Retinal pigment epithelial cell (primary cell): Measurements from ENCODE around the gene PDGFA.

Experiments used
- DNase-seq: peaks from one replicate; pipeline ENCODE4 v3.0.0-alpha.2; 2010; ENCODE audit warnings: low read depth
- H3K4me3 ChIP-seq: 2 replicates; pipeline ENCODE4 v1.5.1; 2011; ENCODE audit warnings: mild to moderate bottlenecking, low read length, control low read depth, moderate library complexity
- CTCF ChIP-seq: conservative IDR thresholded peaks from 2 replicates; pipeline ENCODE4 v1.5.1; 2011; ENCODE audit warnings: low read depth, low read length, control low read depth, inconsistent platforms

PDGFA gene

GRCh38 chr7:524800-525199, 5.2 kb upstream of the PDGFA start:
- no peak for TF ChIP-seq CTCF
- DNase-seq = no peak
- no peak overlapping the region for H3K4me3 ChIP-seq

DNA sequence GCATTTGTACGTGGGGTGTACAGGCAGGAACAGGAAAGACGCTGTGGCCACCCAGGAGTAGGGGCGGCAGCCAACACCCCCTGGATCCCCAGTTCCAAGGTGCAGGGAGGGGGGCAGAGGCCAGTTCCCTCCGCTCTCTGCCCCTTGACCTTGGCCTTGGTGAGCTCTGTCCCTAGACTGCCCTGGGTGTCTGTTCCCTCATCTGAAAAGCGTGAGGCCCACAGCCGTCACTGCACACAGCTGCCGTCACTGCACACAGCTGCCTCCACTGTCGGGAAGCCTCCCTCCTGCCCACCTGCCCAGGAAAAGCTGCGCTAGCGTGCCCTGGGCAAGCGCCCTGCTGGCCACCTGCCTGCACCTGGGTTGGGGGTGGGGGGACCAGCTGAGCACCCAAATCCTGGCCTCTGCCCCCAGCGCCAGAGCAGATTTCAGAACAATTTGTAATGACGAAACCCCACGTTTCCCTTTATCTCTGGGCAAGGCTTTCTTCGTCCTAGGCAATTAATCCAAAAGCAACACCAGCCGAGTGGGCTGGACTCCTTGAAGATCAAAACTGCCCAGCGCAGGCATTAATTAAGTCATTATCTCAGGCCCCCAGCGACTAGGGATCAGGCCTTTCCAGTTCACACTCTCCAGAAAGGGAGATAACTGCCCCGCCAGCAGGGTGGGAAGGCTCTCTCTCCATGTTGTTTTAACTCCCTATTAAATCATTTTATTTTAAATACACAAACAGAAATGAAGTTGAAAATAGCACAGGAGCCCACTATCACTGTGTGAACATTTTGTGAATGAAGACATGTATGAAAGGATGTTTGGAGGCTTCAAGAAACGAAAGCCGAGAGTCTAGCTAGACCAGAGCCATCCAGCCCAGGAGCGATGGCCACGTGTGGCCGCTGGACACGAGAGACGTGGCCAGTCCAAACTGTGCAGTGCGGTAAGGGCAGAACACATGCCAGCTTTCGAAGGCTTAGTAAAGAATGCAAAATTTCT, 4.0 kb upstream of the PDGFA start:
- TF ChIP-seq CTCF = no peak
- no peak for DNase-seq

DNA sequence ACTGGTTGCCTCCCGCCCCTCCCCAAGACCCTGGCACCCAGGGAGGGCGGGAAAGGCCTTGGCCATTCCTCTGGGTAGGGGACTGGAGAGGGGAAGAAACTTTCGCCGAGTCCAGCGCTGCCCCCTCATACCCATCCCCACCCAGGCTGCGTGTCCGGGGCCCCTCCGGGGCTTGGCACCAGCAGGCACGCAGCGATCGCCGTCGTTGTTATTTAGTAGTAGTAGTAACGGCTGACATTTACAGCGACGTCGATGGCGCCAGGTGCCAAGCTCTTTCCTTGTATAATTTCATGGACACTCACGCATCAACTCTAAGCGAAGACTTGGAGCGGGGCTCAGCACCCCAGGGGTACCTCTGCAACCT, 3.3 kb upstream of the PDGFA start:
- TF ChIP-seq CTCF = no peak
- no peak for DNase-seq
- no peak overlapping the region for H3K4me3 ChIP-seq

More for the DNA sequence above, 4.0 kb upstream of the PDGFA start:
- H3K4me3 ChIP-seq = no peak overlapping the region

DNA sequence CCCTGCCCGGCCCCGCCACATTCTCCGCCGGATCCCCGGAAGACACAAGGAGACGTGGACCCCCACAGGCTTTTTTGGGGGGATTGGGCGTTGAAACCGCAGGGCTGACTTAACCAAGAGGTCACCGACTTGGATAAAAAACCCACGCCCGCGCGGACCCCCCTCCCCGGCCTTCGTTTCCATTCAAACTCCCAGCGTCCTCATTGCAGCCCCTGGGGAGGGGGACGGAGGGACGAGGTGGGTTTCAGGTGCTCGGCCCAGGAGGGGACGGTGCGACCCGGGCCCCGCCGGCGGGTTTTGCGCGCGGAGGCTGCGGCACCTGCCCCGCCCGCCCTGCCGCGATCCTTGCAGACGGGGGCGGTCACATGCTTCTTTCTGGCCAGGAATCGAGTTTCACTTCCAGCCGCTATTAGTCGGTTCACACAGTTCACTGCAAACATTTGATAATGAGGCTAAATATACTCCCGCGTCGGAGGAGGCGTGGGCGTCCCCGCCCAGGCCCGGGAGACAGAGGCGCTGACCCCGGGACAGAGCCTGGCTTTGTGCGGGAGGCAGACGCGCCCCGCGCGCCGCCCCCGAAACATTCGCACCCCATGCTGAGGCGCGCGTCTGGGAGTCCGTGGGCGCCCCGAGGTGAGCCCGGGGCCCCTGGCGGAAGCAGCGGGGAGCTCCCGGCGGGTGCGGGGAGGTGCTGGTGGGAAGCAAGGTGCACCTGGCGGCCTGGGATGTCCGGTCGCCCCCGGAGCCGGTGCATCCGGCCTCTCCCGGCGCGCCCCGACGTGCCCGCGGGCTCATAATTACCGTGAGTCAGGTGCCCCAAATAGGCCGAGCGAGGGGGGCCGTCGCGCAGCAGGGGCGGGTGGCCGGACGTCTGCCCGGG, 2.7 kb upstream of the PDGFA start:
- H3K4me3 ChIP-seq = peak overlapping the region; percentile 28
- no peak for DNase-seq
- no peak for TF ChIP-seq CTCF

DNA sequence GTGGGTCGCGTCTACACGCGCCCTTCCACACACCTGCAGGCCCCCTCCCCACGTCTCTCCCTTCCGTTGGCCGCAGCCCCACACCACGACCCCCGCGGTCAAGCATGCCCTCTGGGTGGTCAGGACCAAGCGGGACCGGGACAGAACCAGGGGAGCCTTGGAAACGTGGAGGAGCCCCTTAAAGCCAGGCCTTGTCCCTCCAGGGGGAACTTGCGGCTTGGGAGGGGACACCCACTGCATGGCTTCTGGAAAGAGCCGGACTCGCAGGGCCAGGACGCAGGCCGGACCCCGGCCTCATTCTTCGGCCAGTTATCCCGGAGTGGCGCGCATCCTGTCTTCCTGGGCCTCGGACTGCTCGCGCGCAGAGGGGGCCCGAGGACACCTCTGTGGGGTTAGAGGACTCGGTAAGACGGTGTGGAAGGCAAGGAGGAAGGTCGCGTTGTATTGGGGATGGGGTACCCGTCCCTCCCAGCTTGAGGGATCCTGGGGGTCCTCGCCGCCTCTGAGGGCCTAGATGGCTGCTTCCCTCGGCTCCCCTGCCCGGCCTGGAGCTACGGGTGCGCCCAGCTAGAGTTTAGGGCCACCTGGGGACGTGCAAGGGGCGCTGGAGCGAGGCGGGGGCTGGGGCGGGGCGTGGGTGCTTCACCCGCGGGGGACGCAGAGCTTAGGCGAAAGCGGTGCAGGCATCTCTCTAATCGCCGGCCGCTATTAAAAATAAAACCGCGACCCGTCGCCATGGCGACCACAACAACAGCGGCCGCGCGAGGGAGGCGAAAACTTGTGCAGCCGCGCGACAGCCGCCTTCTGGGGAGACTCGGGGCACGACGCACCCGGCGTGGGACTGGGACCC, 1.8 kb upstream of the PDGFA start:
- no peak for DNase-seq
- TF ChIP-seq CTCF = no peak
- H3K4me3 ChIP-seq = peak overlapping the region; percentile 28

DNA sequence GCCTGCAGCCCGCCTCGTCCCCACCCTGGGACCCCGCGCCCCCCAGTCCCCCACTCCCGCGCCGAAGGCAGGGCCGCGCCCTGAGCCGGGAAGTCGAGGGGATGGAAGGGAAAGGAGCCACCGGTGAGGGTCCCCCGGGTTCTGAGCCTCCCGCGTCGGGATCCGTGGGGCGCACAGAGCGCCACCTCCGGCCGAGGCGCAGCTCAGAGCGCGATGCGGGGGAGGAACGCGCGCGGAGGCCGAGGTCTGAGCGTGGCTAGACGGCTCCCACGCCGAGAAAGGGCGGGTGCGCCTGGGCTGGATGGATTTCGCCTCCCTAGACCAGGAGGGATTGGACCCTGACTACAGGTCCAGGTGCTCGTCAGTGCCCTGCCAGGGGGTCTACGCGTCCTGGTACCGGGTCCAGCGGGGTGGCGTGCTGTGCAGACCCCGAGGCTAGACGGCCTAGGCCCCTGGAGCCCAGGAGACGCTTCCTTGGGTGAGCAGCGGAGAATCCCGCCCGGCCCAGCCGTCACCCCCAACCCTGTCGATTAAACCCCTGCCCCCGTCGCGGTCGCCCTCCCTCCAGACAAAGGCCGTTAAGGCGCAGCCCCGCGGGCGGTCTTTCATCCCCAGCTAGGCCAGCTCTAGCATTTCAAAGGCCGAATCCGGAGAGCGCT, 986 bp upstream of the PDGFA start:
- DNase-seq = no peak
- TF ChIP-seq CTCF = no peak
- H3K4me3 ChIP-seq = no peak overlapping the region
